ENCODE data around the gene OR1L8. TPM values are rescaled to one million over a fixed set of nuclear protein-coding genes. Genes with fewer than 3 reads are reported as not detected.
"Not testable (repeated sequence)": the region's sequence is repeated elsewhere in the genome, so short reads cannot be mapped to it uniquely, and the experiment has no call there.

OR1L8 gene, protein sequence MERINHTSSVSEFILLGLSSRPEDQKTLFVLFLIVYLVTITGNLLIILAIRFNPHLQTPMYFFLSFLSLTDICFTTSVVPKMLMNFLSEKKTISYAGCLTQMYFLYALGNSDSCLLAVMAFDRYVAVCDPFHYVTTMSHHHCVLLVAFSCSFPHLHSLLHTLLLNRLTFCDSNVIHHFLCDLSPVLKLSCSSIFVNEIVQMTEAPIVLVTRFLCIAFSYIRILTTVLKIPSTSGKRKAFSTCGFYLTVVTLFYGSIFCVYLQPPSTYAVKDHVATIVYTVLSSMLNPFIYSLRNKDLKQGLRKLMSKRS
- total RNA-seq (2022) (not detected in 2 replicates), Bru-seq, nascent RNA (percentile 12 among the genes with signal in this experiment), BruChase-seq, experiment 1, labeled RNA remaining after a 6-hour chase (percentile 14 among the genes with signal in this experiment), BruChase-seq, experiment 2, labeled RNA remaining after a 2-hour chase (percentile 18 among the genes with signal in this experiment)
- long read RNA-seq: 0 reads

- H3K9me3 Mint-ChIP-seq (ENCODE audit: unreplicated experiment); H3K27ac Mint-ChIP-seq (ENCODE audit: low read depth, unreplicated experiment); DNase-seq (ENCODE audit: unreplicated experiment); BruUV-seq (replicated peaks); intact Hi-C loops (cut with micrococcal nuclease); POLR2A ChIA-PET; H3K4me1 Mint-ChIP-seq (ENCODE audit: insufficient read depth, unreplicated experiment); H3K4me3 Mint-ChIP-seq (ENCODE audit: unreplicated experiment); CTCF ChIA-PET; H3K27me3 Mint-ChIP-seq (ENCODE audit: insufficient read depth, unreplicated experiment); H3K36me3 Mint-ChIP-seq (ENCODE audit: insufficient read depth, unreplicated experiment): not testable (repeated sequence)
These were observed at the start of gene OR1L8 for GRCh38 chr9:122583284-122583683. OR1L8 (minus strand) TSS chr9:122583384; CDS start chr9:122568477, 14,907 bp downstream.

DNA sequence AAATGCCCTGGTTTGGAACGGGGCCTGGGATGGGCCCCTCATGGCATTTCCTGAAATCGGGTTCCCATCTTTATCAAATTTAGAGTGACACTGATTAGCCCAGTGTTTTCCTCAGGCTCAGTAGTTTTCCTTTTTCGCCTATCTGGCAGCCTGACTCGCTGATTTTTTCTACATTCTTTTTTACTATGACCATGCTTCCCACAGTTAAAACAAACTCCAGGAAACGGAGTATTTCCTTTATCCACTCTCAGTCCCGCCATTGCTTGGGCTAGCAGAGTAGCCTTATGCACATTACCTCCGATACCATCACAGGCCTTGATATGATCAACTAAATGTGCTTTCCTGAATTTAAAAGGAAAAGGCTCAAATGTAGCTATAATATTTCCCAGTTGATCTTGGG, 36.8 kb upstream of the OR1L8 start:
- Mint-ChIP-seq H3K27ac (ENCODE audit: low read depth, unreplicated experiment) (no peak overlapping the region), H3K4me1 (ENCODE audit: insufficient read depth, unreplicated experiment) (no peaks in the 10 kb centered on the region), H3K9me3 (ENCODE audit: unreplicated experiment) (peaks cover 7% of the 10 kb centered on the region), H3K27me3 (ENCODE audit: insufficient read depth, unreplicated experiment) (peaks cover 52% of the 10 kb centered on the region), H3K4me3 (ENCODE audit: unreplicated experiment) (no peak overlapping the region), H3K36me3 (ENCODE audit: insufficient read depth, unreplicated experiment) (no peaks in the 10 kb centered on the region)
- intact Hi-C loops (cut with micrococcal nuclease): no loop called here
- TF ChIP-seq, protein P1, sequence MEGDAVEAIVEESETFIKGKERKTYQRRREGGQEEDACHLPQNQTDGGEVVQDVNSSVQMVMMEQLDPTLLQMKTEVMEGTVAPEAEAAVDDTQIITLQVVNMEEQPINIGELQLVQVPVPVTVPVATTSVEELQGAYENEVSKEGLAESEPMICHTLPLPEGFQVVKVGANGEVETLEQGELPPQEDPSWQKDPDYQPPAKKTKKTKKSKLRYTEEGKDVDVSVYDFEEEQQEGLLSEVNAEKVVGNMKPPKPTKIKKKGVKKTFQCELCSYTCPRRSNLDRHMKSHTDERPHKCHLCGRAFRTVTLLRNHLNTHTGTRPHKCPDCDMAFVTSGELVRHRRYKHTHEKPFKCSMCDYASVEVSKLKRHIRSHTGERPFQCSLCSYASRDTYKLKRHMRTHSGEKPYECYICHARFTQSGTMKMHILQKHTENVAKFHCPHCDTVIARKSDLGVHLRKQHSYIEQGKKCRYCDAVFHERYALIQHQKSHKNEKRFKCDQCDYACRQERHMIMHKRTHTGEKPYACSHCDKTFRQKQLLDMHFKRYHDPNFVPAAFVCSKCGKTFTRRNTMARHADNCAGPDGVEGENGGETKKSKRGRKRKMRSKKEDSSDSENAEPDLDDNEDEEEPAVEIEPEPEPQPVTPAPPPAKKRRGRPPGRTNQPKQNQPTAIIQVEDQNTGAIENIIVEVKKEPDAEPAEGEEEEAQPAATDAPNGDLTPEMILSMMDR (IDR thresholded peaks at IDR 0.05; ENCODE audit: unreplicated experiment): no peak
- DNase-seq (ENCODE audit: unreplicated experiment): no peak
- POLR2A ChIA-PET: no interaction called here
- BruUV-seq (replicated peaks): no TSS peak
- CTCF ChIA-PET: no interaction called here

GRCh38 chr9:122614362-122614761, 31.2 kb upstream of the OR1L8 start, which contains the start of gene OR1Q1:
OR1Q1 (plus strand) TSS chr9:122614738; CDS start chr9:122614738, 0 bp downstream.
- Mint-ChIP-seq H3K4me1 (ENCODE audit: insufficient read depth, unreplicated experiment) (no peaks in the 10 kb centered on the region), H3K27me3 (ENCODE audit: insufficient read depth, unreplicated experiment) (peaks cover 25% of the 10 kb centered on the region), H3K9me3 (ENCODE audit: unreplicated experiment) (peaks cover 7% of the 10 kb centered on the region), H3K36me3 (ENCODE audit: insufficient read depth, unreplicated experiment) (no peaks in the 10 kb centered on the region), H3K4me3 (ENCODE audit: unreplicated experiment) (no peak within 1 kb of the TSS), H3K27ac (ENCODE audit: low read depth, unreplicated experiment) (no peak within 1 kb of the TSS)
- BruUV-seq (replicated peaks): no TSS peak
- no peak for DNase-seq (ENCODE audit: unreplicated experiment)
- TF ChIP-seq, protein P1 (IDR thresholded peaks at IDR 0.05; ENCODE audit: unreplicated experiment): no peak
- intact Hi-C loops (cut with micrococcal nuclease): no loop called here
- CTCF ChIA-PET: no interaction called here
- POLR2A ChIA-PET: no interaction called here

DNA sequence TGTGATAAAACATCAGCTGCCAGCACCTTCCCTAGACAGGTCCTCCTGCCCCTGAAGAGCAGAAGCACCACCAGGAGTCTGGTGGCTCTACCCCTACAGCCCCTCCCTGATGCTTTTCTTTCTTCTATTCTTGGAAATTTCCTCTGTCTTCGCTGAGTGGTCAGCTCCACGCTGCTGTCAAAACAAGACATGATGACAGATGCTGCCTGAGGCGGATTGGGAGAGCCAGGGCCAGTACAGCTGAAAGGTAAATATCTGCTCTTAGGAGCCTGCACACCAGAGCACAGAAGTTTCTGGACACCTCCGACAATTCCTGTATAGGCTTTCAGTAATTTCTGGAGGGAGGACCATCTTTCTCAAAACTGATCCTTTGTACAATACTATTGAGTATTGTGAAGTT, 26.6 kb upstream of the OR1L8 start:
- DNase-seq (ENCODE audit: unreplicated experiment): peak; percentile 21
- no peaks in the 10 kb centered on the region for H3K9me3 Mint-ChIP-seq (ENCODE audit: unreplicated experiment)
- intact Hi-C loops (cut with micrococcal nuclease): no loop called here
- no peaks in the 10 kb centered on the region for H3K36me3 Mint-ChIP-seq (ENCODE audit: insufficient read depth, unreplicated experiment)
- no peak overlapping the region for H3K27ac Mint-ChIP-seq (ENCODE audit: low read depth, unreplicated experiment)
- TF ChIP-seq, protein P1 (IDR thresholded peaks at IDR 0.05; ENCODE audit: unreplicated experiment): no peak
- H3K27me3 Mint-ChIP-seq (ENCODE audit: insufficient read depth, unreplicated experiment): peaks cover 30% of the 10 kb centered on the region
- H3K4me1 Mint-ChIP-seq (ENCODE audit: insufficient read depth, unreplicated experiment): no peaks in the 10 kb centered on the region
- BruUV-seq (replicated peaks): no TSS peak
- CTCF ChIA-PET: no interaction called here
- H3K4me3 Mint-ChIP-seq (ENCODE audit: unreplicated experiment): no peak overlapping the region
- POLR2A ChIA-PET: no interaction called here
